ENCODE data around the gene BBC3.
"Not testable (repeated sequence)": the region's sequence is repeated elsewhere in the genome, so short reads cannot be mapped to it uniquely, and the experiment has no call there.

BBC3 gene

DNA sequence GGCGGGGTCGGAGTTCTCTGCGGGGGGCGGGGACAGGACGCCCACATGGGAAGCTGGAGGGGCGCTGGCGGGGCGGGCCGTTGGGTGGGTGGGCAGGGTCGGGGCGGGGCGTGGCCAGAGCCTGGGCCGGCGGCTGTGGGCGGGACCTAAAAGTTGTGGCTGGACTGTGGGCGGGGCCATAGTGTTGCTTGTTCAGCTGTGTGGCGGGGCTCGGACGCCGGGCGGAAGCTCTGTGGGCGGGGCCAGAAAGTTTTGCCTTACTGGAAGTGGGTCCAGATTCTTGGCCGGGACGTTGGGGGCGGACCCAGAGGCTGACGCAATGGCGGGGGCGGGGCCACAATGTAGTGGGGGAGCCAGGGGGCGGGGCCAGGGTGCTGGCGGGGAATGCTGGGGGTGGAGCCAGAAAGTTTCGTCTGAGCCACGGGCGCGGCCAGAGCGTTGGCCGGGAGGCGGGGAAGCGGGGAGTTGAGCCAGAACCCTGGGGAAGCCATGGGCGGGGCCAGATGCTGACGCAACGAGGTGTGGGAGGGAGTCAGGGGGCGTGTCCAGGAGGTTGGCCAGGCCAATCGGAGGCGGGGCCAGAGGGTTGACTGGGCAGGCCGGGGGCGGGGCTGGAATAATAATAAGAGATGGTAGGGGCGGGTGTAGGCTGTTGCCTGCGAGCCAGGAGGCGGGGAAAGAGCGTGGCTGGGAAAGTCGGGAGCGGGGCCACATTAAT is 25.9 kb upstream of the BBC3 start:
- Histone ChIP-seq H3K36me3 (ENCODE audit: insufficient read depth, low read length) (peaks cover 31% of the 10 kb centered on the region), H3K4me3 (ENCODE audit: low read depth in 1 of 2, low read length in 2 of 2) (peak overlapping the region in 1 of 2 donors; percentile 61), H3K9ac (ENCODE audit: low read length) (no peak overlapping the region), H3K4me1 (ENCODE audit: insufficient read depth, low read length) (peaks cover 23% of the 10 kb centered on the region), H3K27me3 (ENCODE audit: control insufficient read depth in 1 of 2, insufficient read depth in 2 of 2, low read length in 2 of 2) (no peaks in the 10 kb centered on the region), H3K9me3 (ENCODE audit: low read length) (no peaks in the 10 kb centered on the region), H3K27ac (ENCODE audit: low read depth, low read length) (peak overlapping the region; percentile 91)

DNA sequence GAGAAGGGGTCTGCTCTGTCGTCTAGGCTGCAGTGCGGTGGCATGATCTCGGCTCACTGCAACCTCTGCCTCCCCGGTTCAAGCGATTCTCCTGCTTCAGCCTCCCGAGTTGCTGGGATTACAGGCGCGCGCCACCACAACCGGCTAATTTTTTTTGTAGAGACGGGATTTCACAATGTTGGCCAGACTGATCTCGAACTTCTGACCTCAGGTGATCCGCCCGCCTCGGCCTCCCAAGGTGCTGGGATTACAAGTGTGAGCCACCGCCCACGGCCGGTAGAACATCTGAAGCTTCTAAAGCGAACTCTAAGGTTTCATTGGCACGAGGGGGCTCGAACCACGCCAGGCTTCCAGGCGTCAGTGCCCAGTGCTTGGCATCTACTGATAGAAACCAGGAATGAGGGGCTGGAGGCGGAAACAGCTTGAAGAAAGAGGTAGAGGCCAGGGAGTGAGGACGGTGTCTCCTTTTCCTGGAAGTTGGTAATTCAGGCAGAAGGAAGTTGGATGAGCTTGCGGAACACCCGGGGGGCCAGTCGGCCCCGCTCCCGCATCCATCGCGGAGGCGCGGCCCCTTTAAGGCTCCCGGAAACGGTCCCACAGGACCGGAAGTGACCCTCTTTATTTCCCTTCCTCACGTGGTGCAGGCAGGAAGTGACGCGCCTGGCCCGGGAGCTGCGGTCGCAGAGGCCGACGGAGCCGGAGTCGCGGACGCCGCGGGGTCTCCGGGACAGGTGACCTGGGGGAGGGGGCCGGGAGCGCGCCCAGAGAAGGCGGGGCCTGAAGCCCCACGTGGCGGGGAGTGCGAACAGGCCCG is 25.1 kb upstream of the BBC3 start, which contains the start of gene CCDC9:
Gene CCDC9 (plus strand): TSS at position 647 of the 814 bp plus-strand sequence. CDS start 1,876 bp downstream, outside the sequence.
- H3K36me3 ChIP-seq (ENCODE audit: insufficient read depth, low read length): peaks cover 27% of the 10 kb centered on the region
- no peaks in the 10 kb centered on the region for H3K9me3 ChIP-seq (ENCODE audit: low read length)

DNA sequence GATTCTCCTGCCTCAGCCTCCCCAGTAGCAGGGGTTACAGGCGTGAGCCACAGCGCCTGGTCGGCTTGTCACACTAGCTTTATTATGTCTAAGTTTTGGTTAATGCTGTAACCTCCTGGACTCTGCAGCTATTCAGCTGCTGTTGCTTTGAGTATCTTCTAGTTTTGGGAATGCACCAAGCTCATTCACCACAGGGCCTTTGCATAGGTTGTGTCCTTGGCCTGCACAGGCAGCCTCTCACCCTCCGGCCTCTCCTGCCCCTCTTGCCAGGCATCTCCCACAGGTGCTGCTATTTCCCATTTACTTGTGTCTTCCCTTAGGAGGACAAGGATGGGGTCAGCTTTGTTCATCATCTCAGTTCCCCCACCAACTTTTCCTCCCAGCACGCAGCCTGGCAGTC is 23.0 kb upstream of the BBC3 start:
- no peaks in the 10 kb centered on the region for H3K27me3 ChIP-seq (ENCODE audit: control insufficient read depth in 1 of 2, insufficient read depth in 2 of 2, low read length in 2 of 2)
- H3K27ac ChIP-seq (ENCODE audit: low read depth, low read length): no peak overlapping the region
- H3K4me3 ChIP-seq (ENCODE audit: low read depth in 1 of 2, low read length in 2 of 2): no peak overlapping the region
- peaks cover 15% of the 10 kb centered on the region for H3K4me1 ChIP-seq (ENCODE audit: insufficient read depth, low read length)
- H3K36me3 ChIP-seq (ENCODE audit: insufficient read depth, low read length): peaks cover 6% of the 10 kb centered on the region
- no peak overlapping the region for H3K9ac ChIP-seq (ENCODE audit: low read length)
- H3K9me3 ChIP-seq (ENCODE audit: low read length): no peaks in the 10 kb centered on the region

More for the DNA sequence above, 25.1 kb upstream of the BBC3 start, which contains the start of gene CCDC9:
- peak within 1 kb of the TSS; percentile 91 for H3K27ac ChIP-seq (ENCODE audit: low read depth, low read length)
- peak within 1 kb of the TSS; percentile 61 to 96 for H3K4me3 ChIP-seq (ENCODE audit: low read depth in 1 of 2, low read length in 2 of 2)
- peak within 1 kb of the TSS; percentile 80 for H3K9ac ChIP-seq (ENCODE audit: low read length)
- no peaks in the 10 kb centered on the region for H3K27me3 ChIP-seq (ENCODE audit: control insufficient read depth in 1 of 2, insufficient read depth in 2 of 2, low read length in 2 of 2)
- H3K4me1 ChIP-seq (ENCODE audit: insufficient read depth, low read length): peaks cover 23% of the 10 kb centered on the region

DNA sequence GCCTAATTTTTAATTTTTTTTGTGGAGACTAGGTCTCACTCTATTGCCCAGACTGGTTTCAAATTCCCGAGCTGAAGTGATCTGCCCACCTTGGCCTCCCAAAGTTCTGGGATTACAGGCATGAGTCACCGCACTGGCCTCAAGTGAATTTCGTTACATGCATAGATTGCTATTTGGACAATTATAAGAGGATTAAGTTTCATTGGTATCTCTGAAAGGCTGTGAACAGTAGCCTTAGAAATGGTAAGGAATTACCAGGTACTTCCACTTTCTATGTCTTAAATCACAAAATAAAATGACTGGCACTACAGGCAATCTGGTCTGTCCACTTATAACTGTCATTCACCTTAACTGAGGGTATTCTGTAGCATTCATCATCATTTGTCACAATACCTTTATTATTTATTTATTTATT is 22.5 kb upstream of the BBC3 start:
- no peak overlapping the region for H3K9ac ChIP-seq (ENCODE audit: low read length)

DNA sequence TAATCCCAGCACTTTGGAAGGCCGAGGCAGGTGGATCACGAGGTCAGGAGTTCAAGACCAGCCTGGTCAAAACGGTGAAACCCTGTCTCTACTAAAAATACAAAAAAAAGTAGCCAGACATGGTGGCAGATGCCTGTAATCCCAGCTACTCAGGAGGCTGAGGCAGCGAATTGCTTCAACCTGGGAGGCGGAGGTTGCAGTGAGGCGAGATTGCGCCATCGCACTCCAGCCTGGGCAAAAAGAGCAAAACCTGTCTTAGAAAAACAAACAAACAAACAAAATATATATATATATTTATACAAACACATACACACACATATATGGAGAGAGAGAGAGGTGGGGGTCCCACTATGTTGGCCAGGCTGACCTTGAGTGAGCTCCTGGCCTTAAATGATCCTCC is 22.0 kb upstream of the BBC3 start:
- not testable (repeated sequence) for H3K27ac ChIP-seq (ENCODE audit: low read depth, low read length); H3K36me3 ChIP-seq (ENCODE audit: insufficient read depth, low read length); H3K9me3 ChIP-seq (ENCODE audit: low read length); H3K4me1 ChIP-seq (ENCODE audit: insufficient read depth, low read length); H3K27me3 ChIP-seq (ENCODE audit: control insufficient read depth in 1 of 2, insufficient read depth in 2 of 2, low read length in 2 of 2); H3K4me3 ChIP-seq (ENCODE audit: low read depth in 1 of 2, low read length in 2 of 2); H3K9ac ChIP-seq (ENCODE audit: low read length)

More for the DNA sequence above, 22.5 kb upstream of the BBC3 start:
- Histone ChIP-seq H3K36me3 (ENCODE audit: insufficient read depth, low read length) (peaks cover 1% of the 10 kb centered on the region), H3K4me1 (ENCODE audit: insufficient read depth, low read length) (peaks cover 10% of the 10 kb centered on the region), H3K27ac (ENCODE audit: low read depth, low read length) (no peak overlapping the region), H3K4me3 (ENCODE audit: low read depth in 1 of 2, low read length in 2 of 2) (no peak overlapping the region), H3K27me3 (ENCODE audit: control insufficient read depth in 1 of 2, insufficient read depth in 2 of 2, low read length in 2 of 2) (no peaks in the 10 kb centered on the region), H3K9me3 (ENCODE audit: low read length) (no peaks in the 10 kb centered on the region)

DNA sequence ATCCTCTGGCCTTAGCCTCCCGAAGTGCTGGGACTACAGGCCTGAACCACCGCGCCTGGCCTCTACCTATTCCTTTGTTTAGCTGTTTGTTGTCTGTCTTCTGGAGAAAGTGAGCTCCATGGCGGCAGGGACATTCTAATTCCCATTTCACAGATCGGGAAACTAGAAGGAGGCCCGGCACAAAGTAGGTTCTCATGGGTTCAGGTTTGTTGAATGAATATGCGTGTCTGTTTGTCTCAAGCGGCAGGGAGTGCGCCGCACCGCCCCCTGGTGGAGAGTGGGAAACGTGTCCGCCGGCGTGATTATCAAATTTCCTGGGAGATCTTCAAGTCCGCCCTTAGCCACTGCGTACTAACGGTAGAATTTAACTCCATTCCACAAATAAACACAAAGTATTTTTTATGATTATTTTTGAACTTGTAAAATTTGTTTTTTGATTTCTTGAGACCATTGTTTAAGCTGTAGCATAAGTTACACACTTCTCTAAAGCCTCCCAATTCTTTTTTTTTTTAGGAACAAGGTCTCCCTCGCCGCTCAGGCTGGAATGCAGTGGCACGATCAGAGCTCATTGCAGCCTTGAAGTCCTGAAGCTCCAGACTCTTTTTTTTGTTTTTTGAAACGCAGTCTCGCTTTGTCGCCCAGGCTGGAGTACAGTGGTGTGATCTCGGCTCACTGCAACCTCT is 16.4 kb upstream of the BBC3 start:
- no peaks in the 10 kb centered on the region for H3K36me3 ChIP-seq (ENCODE audit: insufficient read depth, low read length)
- peaks cover 20% of the 10 kb centered on the region for H3K4me1 ChIP-seq (ENCODE audit: insufficient read depth, low read length)
- H3K4me3 ChIP-seq (ENCODE audit: low read depth in 1 of 2, low read length in 2 of 2): no peak overlapping the region
- H3K27ac ChIP-seq (ENCODE audit: low read depth, low read length): no peak overlapping the region
- no peaks in the 10 kb centered on the region for H3K27me3 ChIP-seq (ENCODE audit: control insufficient read depth in 1 of 2, insufficient read depth in 2 of 2, low read length in 2 of 2)
- H3K9me3 ChIP-seq (ENCODE audit: low read length): no peaks in the 10 kb centered on the region
- H3K9ac ChIP-seq (ENCODE audit: low read length): no peak overlapping the region

DNA sequence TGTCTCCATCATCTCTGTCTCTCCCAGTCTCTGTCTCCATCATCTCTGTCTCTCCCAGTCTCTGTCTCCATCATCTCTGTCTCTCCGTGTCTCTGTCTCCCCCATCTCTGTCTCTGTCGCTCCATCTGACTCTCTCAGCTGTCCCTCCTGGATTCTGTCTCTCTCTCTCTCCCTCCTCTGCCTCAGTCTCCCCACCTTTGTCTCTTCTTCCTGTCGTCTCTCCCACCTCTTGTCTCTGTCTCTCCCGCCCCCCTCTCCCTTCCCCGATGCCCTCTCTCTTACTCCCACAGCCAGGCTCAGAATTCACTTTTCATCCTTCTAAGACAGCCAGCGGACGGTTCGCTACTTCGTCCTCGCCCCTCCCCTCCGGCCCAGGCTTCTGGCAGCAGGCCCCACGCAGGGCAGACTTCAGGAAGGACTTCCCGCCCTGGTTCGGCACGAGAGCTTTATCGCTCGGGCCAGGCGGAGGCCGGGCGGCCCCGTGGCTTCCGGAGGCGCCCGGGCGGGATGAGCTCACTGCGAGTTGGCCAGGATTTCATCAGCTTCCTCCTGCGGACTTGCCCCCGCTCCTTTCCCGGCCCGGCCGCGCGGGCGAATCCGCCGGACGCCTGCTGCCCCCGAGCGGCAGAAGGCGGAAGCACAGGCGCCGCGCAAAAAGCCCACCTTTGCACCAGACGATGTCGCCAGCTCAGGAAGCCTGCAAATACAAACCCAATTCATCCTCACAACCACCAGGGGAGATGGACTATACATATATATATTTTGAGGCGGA is 13.0 kb upstream of the BBC3 start:
- Histone ChIP-seq H3K9me3 (ENCODE audit: low read length) (no peaks in the 10 kb centered on the region), H3K27ac (ENCODE audit: low read depth, low read length) (peak overlapping the region; percentile 85), H3K4me3 (ENCODE audit: low read depth in 1 of 2, low read length in 2 of 2) (peak overlapping the region; percentile 13 to 49), H3K4me1 (ENCODE audit: insufficient read depth, low read length) (peaks cover 42% of the 10 kb centered on the region), H3K36me3 (ENCODE audit: insufficient read depth, low read length) (no peaks in the 10 kb centered on the region), H3K27me3 (ENCODE audit: control insufficient read depth in 1 of 2, insufficient read depth in 2 of 2, low read length in 2 of 2) (peaks cover 0 to 8% of the 10 kb centered on the region in 2 donors), H3K9ac (ENCODE audit: low read length) (no peak overlapping the region)

DNA sequence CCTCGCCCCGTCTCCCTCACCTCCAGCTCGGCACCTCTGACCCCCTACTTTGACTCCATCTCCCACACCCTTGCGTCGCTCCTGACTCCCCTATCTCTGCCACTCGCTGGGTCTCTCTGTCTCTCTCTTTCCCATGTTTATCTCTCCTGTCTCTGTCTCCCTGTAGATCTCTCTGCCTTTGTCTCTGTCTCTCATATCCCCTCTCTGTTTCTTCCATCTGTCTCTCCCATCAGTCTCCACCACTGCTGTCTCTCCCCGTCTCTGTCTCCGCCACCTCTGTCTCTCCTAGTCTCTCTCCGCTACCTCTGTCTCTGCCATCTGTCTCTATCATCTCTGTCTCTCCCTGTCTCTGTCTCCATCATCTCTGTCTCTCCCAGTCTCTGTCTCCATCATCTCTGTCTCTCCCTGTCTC is 12.4 kb upstream of the BBC3 start:
- Histone ChIP-seq H3K9ac (ENCODE audit: low read length) (no peak overlapping the region), H3K27ac (ENCODE audit: low read depth, low read length) (peak overlapping the region; percentile 85), H3K9me3 (ENCODE audit: low read length) (no peaks in the 10 kb centered on the region), H3K27me3 (ENCODE audit: control insufficient read depth in 1 of 2, insufficient read depth in 2 of 2, low read length in 2 of 2) (peaks cover 0 to 8% of the 10 kb centered on the region in 2 donors), H3K4me1 (ENCODE audit: insufficient read depth, low read length) (peaks cover 44% of the 10 kb centered on the region), H3K4me3 (ENCODE audit: low read depth in 1 of 2, low read length in 2 of 2) (peak overlapping the region; percentile 13 to 49), H3K36me3 (ENCODE audit: insufficient read depth, low read length) (no peaks in the 10 kb centered on the region)

DNA sequence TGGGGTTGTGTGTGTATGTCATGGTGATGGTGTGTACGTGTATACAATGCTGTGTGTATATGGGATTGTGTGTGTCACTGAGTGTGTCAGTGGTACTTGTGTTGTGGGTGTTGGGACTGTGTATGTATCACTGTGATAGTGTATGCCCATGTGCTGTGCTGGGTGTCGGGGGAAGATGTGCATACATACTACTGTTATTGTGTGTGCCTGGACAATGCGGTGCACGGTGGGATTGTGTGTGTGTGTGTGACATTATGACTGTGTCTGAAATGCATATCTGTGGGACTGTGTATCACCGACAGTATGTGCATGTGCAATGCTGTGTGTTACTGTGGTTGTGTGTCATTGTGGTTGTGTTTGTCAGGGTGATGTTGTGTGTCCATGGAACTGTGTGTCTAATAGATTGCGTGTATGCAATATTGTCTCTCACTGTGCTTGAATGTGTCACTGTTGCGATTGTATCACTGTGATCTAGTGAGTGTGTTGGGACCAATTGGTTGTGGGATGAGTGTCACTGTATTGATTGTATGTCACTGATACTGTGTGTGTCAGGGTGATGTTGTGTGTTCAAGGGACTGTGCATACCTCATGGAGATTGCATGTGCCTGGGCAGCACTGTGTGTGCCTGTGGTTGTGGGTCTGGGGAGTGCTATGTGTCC is 11.0 kb upstream of the BBC3 start:
- Histone ChIP-seq H3K36me3 (ENCODE audit: insufficient read depth, low read length) (no peaks in the 10 kb centered on the region), H3K27me3 (ENCODE audit: control insufficient read depth in 1 of 2, insufficient read depth in 2 of 2, low read length in 2 of 2) (peaks cover 0 to 8% of the 10 kb centered on the region in 2 donors), H3K4me1 (ENCODE audit: insufficient read depth, low read length) (peaks cover 35% of the 10 kb centered on the region), H3K9me3 (ENCODE audit: low read length) (no peaks in the 10 kb centered on the region), H3K27ac (ENCODE audit: low read depth, low read length) (peak overlapping the region; percentile 48), H3K4me3 (ENCODE audit: low read depth in 1 of 2, low read length in 2 of 2) (no peak overlapping the region), H3K9ac (ENCODE audit: low read length) (no peak overlapping the region)

DNA sequence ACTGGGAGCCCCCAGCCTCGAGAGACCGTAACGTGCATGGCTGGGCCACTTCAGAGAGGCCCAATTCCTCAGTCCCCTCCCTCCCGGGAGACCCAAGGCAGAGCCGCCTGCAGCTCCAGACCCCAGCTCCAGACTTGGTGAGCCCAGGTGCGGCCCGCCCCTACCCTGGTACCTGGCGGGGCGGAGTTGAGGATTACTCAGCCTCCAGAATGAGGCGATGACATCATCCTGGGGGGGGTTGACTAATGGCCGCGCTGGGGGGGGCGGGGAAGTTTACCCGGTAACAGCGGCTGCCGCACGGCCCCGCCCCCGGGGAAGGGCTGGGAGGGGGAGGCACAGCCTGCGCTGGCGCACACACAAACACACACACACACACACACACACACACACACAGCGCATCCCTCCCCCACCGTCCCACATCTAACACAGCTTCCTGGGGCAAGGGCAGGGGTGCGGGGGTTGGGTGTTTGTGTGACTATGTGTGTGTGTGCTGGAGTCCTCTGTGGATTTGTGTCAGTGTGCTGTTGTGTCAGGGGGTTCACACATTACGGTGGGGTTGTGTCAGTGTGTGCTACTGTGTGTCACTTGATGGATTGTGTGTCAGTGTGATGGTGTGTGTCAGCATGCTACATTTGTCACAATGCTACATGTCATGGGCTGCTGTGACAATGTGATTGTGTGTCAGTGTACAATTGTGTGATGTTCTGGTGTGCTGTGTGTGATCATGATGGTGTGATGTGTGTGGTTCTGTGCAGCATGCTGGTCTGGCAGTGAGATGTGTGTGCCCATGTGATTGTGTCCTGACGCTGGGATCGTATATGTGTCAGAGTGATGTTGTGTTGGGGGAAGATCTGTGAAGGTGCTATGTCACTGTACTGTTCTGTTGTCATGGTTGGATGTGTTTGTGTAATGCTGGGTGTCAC is 10.3 kb upstream of the BBC3 start:
- Histone ChIP-seq H3K9me3 (ENCODE audit: low read length) (no peaks in the 10 kb centered on the region), H3K36me3 (ENCODE audit: insufficient read depth, low read length) (no peaks in the 10 kb centered on the region), H3K27ac (ENCODE audit: low read depth, low read length) (peak overlapping the region; percentile 42), H3K27me3 (ENCODE audit: control insufficient read depth in 1 of 2, insufficient read depth in 2 of 2, low read length in 2 of 2) (peaks cover 0 to 8% of the 10 kb centered on the region in 2 donors), H3K4me1 (ENCODE audit: insufficient read depth, low read length) (peaks cover 35% of the 10 kb centered on the region), H3K9ac (ENCODE audit: low read length) (no peak overlapping the region), H3K4me3 (ENCODE audit: low read depth in 1 of 2, low read length in 2 of 2) (no peak overlapping the region)
